Measurements from ENCODE around the gene URB1.
"Not testable (repeated sequence)": the region's sequence is repeated elsewhere in the genome, so short reads cannot be mapped to it uniquely, and the experiment has no call there.

Gene URB1

GRCh38 chr21:32316361-32317215 lies 76.2 kb downstream of the URB1 start:
- no peak for DNase-seq

GRCh38 chr21:32315511-32316281 lies 77.1 kb downstream of the URB1 start:
- no peak for DNase-seq

- no peak for DNase-seq
Measured at GRCh38 chr21:32314806-32315205, 78.0 kb downstream of the URB1 start.

GRCh38 chr21:32312976-32313375 lies 79.8 kb downstream of the URB1 start:
- no peak for DNase-seq

GRCh38 chr21:32312326-32312725 lies 80.5 kb downstream of the URB1 start:
- no peak for DNase-seq

GRCh38 chr21:32311621-32312020 lies 81.2 kb downstream of the URB1 start:
- no peak for DNase-seq

- not testable (repeated sequence) for DNase-seq
Measured at GRCh38 chr21:32310976-32311375, 81.8 kb downstream of the URB1 start.

- no peak for DNase-seq
Measured at GRCh38 chr21:32309906-32310460, 82.8 kb downstream of the URB1 start.

GRCh38 chr21:32308696-32309095 lies 84.1 kb downstream of the URB1 start:
- DNase-seq = no peak

GRCh38 chr21:32307706-32308105 lies 85.1 kb downstream of the URB1 start:
- DNase-seq = no peak

- no peak for DNase-seq
Measured at GRCh38 chr21:32306021-32306780, 86.6 kb downstream of the URB1 start.

GRCh38 chr21:32304998-32305397 lies 87.8 kb downstream of the URB1 start:
- no peak for DNase-seq

- no peak for DNase-seq
Measured at GRCh38 chr21:32303385-32303784, 89.4 kb downstream of the URB1 start.

GRCh38 chr21:32302560-32302959 lies 90.3 kb downstream of the URB1 start:
- DNase-seq = no peak

GRCh38 chr21:32301596-32301995 lies 91.2 kb downstream of the URB1 start:
- no peak for DNase-seq

GRCh38 chr21:32300117-32300681 lies 92.6 kb downstream of the URB1 start:
- no peak for DNase-seq

- DNase-seq = no peak
Measured at GRCh38 chr21:32299695-32300094, 93.1 kb downstream of the URB1 start.

GRCh38 chr21:32298658-32299081 lies 94.1 kb downstream of the URB1 start, which contains the start of gene MRAP:
Gene MRAP (plus strand): TSS chr21:32298855. CDS start chr21:32298972, 117 bp downstream.
- no peak for DNase-seq

GRCh38 chr21:32298148-32298559 lies 94.7 kb downstream of the URB1 start:
- no peak for DNase-seq

GRCh38 chr21:32297449-32297848 lies 95.4 kb downstream of the URB1 start:
- no peak for DNase-seq

- no peak for DNase-seq
Measured at GRCh38 chr21:32285476-32285875, 107.3 kb downstream of the URB1 start.

GRCh38 chr21:32282992-32283391 lies 109.8 kb downstream of the URB1 start:
- no peak for DNase-seq

- no peak for DNase-seq
Measured at GRCh38 chr21:32281531-32281930, 111.3 kb downstream of the URB1 start.

Measured in activated T-cell treated with anti-CD3 and anti-CD28 coated beads, Interleukin-2, amount 50 U/mL, for 1 hour (primary cell).